ENCODE results near the gene NTNG2. TPM values are rescaled to one million over a fixed set of nuclear protein-coding genes. Genes with fewer than 3 reads are reported as not detected.
A peak's percentile ranks its signal among the peaks of the same experiment; 100 is the strongest.

Gene NTNG2
- total and polyA plus RNA-seq, 8 donors = 0.27 to 4.6 (median 1.0) TPM

DNA sequence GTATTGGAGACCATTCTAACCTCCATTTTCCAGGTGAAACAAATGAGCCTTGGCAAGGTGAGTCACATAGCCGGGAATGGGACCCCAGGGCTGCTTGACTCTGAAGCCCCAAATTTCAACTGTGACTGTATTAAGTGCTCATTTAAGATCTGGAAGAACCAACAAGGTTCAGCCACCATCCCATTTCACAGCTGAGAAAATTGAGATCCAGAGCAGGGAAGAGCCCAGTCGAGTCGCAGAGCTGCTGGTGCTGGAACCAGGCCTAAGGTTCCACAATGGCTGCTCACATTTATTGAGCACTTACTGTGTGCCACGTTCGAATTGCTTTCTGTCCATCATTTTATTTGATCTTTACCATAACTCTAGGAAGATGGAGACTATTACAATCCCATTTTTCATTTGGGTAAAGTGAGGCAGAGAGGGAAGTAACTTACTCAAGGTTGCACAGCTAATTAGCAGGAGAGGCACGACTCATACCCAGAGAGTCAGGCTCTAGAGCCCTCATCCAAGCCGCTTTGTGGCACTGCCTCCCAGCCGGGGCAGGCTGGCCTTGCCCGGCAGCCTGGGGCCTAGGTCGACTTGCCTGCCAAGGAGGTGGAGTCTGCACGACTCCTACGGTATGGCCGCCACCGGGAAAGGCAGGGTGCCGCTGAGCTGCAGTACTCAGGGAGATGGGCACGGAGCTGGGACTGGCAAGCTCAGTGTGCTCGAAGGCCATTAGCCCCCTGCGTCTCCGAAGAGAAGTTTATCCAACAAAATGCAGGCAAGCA, 4.3 kb upstream of the NTNG2 start:
- Histone ChIP-seq H3K27ac (no peak overlapping the region), H3K36me3 (no peaks in the 10 kb centered on the region), H3K4me1 (peaks cover 0 to 12% of the 10 kb centered on the region in 2 donors), H3K27me3 (peaks cover 15 to 86% of the 10 kb centered on the region in 2 donors), H3K9me3 (no peaks in the 10 kb centered on the region), H3K4me3 (no peak overlapping the region)
- TF ChIP-seq, protein P1, sequence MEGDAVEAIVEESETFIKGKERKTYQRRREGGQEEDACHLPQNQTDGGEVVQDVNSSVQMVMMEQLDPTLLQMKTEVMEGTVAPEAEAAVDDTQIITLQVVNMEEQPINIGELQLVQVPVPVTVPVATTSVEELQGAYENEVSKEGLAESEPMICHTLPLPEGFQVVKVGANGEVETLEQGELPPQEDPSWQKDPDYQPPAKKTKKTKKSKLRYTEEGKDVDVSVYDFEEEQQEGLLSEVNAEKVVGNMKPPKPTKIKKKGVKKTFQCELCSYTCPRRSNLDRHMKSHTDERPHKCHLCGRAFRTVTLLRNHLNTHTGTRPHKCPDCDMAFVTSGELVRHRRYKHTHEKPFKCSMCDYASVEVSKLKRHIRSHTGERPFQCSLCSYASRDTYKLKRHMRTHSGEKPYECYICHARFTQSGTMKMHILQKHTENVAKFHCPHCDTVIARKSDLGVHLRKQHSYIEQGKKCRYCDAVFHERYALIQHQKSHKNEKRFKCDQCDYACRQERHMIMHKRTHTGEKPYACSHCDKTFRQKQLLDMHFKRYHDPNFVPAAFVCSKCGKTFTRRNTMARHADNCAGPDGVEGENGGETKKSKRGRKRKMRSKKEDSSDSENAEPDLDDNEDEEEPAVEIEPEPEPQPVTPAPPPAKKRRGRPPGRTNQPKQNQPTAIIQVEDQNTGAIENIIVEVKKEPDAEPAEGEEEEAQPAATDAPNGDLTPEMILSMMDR (IDR thresholded peaks at IDR 0.05) = no peak
- DNase-seq (peak in 1 of 4 donors; percentile 22), ATAC-seq (no peak)
- intact Hi-C loops (cut with DNase I) = no loop called here

DNA sequence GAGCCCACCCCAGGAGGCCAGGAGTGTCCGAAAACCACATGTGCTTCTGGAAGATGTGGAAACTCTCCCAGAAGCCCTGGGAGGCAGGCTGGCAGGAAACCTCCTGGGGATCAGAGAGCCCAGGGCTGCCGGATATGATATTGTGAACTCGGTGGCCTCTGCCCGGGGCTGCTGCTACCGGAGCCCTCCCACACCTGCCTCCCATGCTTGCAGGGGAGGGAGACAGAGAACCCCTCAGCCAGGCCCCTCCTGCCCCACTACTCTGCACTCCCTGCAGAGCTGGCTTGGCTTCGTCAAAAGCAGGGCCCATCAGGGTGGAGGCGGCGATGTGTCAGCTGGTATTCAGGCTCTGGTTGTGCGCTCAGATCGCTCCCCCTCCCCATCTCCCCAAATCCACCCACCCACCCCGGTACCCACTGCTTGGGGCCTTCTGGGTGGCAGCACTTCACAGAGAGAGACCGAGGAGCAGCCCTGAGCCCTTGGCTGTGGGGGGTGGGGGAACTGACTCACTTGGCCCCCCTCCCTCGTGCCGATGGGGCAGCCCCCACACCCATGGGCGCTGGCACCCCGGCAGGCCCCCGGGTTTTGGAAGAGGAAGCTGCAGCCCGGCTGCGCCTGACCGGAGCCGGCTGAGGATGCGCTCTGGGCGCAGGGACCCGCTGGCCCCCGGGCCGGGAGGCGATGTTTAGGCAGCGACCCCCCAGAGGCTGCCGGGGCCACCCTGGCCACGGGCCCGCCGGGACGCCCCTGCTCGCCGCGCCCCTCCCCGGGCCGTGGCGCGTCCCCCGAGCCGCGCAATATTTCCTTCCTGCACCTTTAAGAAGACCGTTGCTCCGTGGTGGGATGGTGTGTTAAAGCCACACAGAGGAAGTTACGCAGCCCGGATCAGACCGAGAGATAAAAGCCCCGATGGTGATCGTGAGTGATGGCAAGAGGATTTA, 786 bp upstream of the NTNG2 start:
- ATAC-seq (peak; percentile 11), DNase-seq (peak in 1 of 4 donors; percentile 85)
- intact Hi-C loops (cut with DNase I) = loop anchor here in 1 of 2 donors (10.0 kb wide), 2 partner anchors 56 to 74 kb away; no protein-coding TSS in a partner anchor

DNA sequence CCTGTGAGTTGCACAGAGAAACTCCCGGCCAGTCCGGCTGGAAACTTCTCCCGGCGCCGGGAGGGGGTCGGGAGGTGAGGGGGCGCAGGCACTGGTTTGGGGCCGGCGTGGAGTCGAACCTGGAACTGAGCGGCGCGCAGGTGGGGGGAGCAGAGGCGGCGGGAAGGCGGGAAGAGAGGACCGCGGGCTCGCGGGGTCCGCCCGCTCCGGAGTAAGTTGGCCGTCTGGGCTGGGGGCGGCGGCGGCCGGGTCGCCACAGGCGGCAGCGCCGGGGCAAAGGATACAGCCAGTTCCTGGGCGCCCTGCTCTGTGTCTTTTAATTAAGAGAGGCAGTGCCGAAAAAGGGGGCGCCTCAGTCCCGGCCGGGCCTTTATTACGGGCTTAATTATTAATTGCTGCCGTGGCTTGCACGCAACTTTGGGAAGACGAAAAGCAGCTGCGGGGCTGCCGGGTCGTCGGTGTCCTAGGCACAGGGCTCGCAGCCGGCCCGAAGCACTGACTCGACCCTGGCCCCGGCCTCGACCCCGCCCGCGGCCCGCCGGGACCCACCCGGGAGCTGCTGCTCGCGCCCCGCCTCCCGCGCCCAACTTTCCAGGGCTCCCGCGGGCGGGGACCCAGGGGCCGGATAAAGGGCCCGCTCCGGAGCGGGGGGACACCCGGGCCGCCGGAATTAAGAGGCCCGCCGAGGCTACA, 1.1 kb downstream of the NTNG2 start:
- intact Hi-C loops (cut with DNase I) = loop anchor here in 1 of 2 donors (10.0 kb wide), 2 partner anchors 58 to 72 kb away; no protein-coding TSS in a partner anchor
- Histone ChIP-seq H3K36me3 (no peaks in the 10 kb centered on the region), H3K4me1 (peaks cover 11 to 39% of the 10 kb centered on the region in 2 donors), H3K27me3 (peaks cover 59 to 97% of the 10 kb centered on the region in 2 donors), H3K4me3 (peak overlapping the region in 1 of 2 donors; percentile 62), H3K27ac (no peak overlapping the region), H3K9me3 (no peaks in the 10 kb centered on the region)
- TF ChIP-seq, protein P1 (IDR thresholded peaks at IDR 0.05) = no peak
- no peak for ATAC-seq
- peak in 1 of 4 donors; percentile 85 for DNase-seq

More for the DNA sequence above, 786 bp upstream of the NTNG2 start:
- Histone ChIP-seq H3K27ac (peak overlapping the region in 1 of 2 donors; percentile 45), H3K4me3 (peak overlapping the region; percentile 40 to 62), H3K27me3 (peaks cover 50 to 97% of the 10 kb centered on the region in 2 donors), H3K9me3 (no peaks in the 10 kb centered on the region), H3K36me3 (no peaks in the 10 kb centered on the region), H3K4me1 (peaks cover 11 to 39% of the 10 kb centered on the region in 2 donors)
- TF ChIP-seq, protein P1 (IDR thresholded peaks at IDR 0.05) = no peak

DNA sequence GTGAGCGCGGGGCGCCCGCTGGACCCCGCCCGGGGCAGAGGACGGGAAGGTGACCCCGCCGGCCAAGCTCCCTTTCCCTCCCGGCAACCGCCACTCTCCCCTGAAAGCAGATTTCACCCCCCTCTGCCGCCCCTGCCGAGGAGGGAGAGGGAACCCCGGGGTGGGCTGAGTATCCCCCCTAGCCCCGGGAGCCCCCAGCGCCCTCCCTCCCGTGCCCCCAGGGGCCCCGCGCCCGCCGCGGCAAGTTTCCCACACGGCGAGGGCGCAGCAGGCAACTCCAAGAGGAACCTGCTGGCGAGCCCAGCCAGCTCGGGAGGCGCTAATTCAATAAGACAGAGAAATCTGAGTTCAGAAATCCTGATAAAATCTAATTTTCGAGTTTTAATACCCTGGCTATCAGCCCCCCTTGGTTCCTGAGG, 1.6 kb downstream of the NTNG2 start:
- ATAC-seq = no peak
- no peaks in the 10 kb centered on the region for H3K36me3 ChIP-seq
- peaks cover 59 to 97% of the 10 kb centered on the region in 2 donors for H3K27me3 ChIP-seq
- no peaks in the 10 kb centered on the region for H3K9me3 ChIP-seq
- H3K27ac ChIP-seq = no peak overlapping the region
- TF ChIP-seq, protein P1 (IDR thresholded peaks at IDR 0.05) = no peak
- peak in 1 of 4 donors; percentile 83 for DNase-seq
- H3K4me1 ChIP-seq = peaks cover 11 to 39% of the 10 kb centered on the region in 2 donors
- intact Hi-C loops (cut with DNase I) = loop anchor here in 1 of 2 donors (10.0 kb wide), 2 partner anchors 59 to 71 kb away; no protein-coding TSS in a partner anchor
- peak overlapping the region in 1 of 2 donors; percentile 62 for H3K4me3 ChIP-seq
